ENCODE results near the gene COL16A1. TPM values are rescaled to one million over a fixed set of nuclear protein-coding genes. Genes with fewer than 3 reads are reported as not detected.

COL16A1 gene
- total RNA-seq, 2 experiments from 2014 or later, result 0.34 TPM; not detected in 1

- ATAC-seq, result no peak
Measured at GRCh38 chr1:31615414-31615813, 88.4 kb downstream of the COL16A1 start.

GRCh38 chr1:31614414-31615005, 89.3 kb downstream of the COL16A1 start:
- intact Hi-C loops (cut with micrococcal nuclease), result loop anchor here (5.0 kb wide), 1 partner anchor 52 kb away; no protein-coding TSS in a partner anchor
- H3K4me3 Mint-ChIP-seq, result no peak overlapping the region
- H3K4me1 Mint-ChIP-seq (ENCODE audit: low read depth), result peaks cover 2% of the 10 kb centered on the region
- no peak for TF ChIP-seq CTCF (IDR thresholded peaks at IDR 0.05)
- no peak for DNase-seq
- ATAC-seq, result no peak
- no peaks in the 10 kb centered on the region for H3K9me3 Mint-ChIP-seq
- no peaks in the 10 kb centered on the region for H3K36me3 Mint-ChIP-seq (ENCODE audit: low read depth)
- ChIA-PET POLR2A (no interaction called here), CTCF (interaction anchor here (1.4 kb wide), 1 partner anchor 21 kb away, joined by 4 read pairs; no protein-coding TSS in a partner anchor)
- H3K27me3 Mint-ChIP-seq, result peaks cover 30% of the 10 kb centered on the region
- no peak overlapping the region for H3K27ac Mint-ChIP-seq

More at GRCh38 chr1:31615414-31615813, 88.4 kb downstream of the COL16A1 start:
- no peak for DNase-seq
- TF ChIP-seq CTCF (IDR thresholded peaks at IDR 0.05), result no peak
- CTCF ChIA-PET, result no interaction called here
- Mint-ChIP-seq H3K27me3 (peaks cover 28% of the 10 kb centered on the region), H3K4me3 (no peak overlapping the region), H3K27ac (no peak overlapping the region), H3K36me3 (ENCODE audit: low read depth) (no peaks in the 10 kb centered on the region), H3K4me1 (ENCODE audit: low read depth) (peaks cover 2% of the 10 kb centered on the region), H3K9me3 (no peaks in the 10 kb centered on the region)
- POLR2A ChIA-PET, result interaction anchor here (0.6 kb wide), 1 partner anchor 17 kb away, joined by 5 read pairs; no protein-coding TSS in a partner anchor
- intact Hi-C loops (cut with micrococcal nuclease), result loop anchor here (5.0 kb wide), 1 partner anchor 53 kb away; no protein-coding TSS in a partner anchor

GRCh38 chr1:31609514-31610118, 94.2 kb downstream of the COL16A1 start:
- no peak overlapping the region for H3K4me3 Mint-ChIP-seq
- no peaks in the 10 kb centered on the region for H3K36me3 Mint-ChIP-seq (ENCODE audit: low read depth)
- no peak overlapping the region for H3K27ac Mint-ChIP-seq
- POLR2A ChIA-PET, result no interaction called here
- intact Hi-C loops (cut with micrococcal nuclease), result no loop called here
- ATAC-seq (no peak), DNase-seq (no peak)
- peaks cover 9% of the 10 kb centered on the region for H3K27me3 Mint-ChIP-seq
- no peaks in the 10 kb centered on the region for H3K9me3 Mint-ChIP-seq
- TF ChIP-seq CTCF (IDR thresholded peaks at IDR 0.05), result no peak
- H3K4me1 Mint-ChIP-seq (ENCODE audit: low read depth), result peaks cover 11% of the 10 kb centered on the region
- CTCF ChIA-PET, result interaction anchor here (1.0 to 2.0 kb wide), 6 partner anchors 9 to 44 kb away, joined by 3 to 8 read pairs (median 4); no protein-coding TSS in a partner anchor

- no peak overlapping the region for H3K27ac Mint-ChIP-seq
- peaks cover 5% of the 10 kb centered on the region for H3K27me3 Mint-ChIP-seq
- ATAC-seq (no peak), DNase-seq (no peak)
- no peaks in the 10 kb centered on the region for H3K9me3 Mint-ChIP-seq
- no peaks in the 10 kb centered on the region for H3K36me3 Mint-ChIP-seq (ENCODE audit: low read depth)
- H3K4me1 Mint-ChIP-seq (ENCODE audit: low read depth), result peaks cover 11% of the 10 kb centered on the region
- TF ChIP-seq CTCF (IDR thresholded peaks at IDR 0.05), result no peak
- POLR2A ChIA-PET, result no interaction called here
- intact Hi-C loops (cut with micrococcal nuclease), result no loop called here
- H3K4me3 Mint-ChIP-seq, result no peak overlapping the region
- CTCF ChIA-PET, result interaction anchor here (1.4 kb wide), 1 partner anchor 58 kb away, joined by 3 read pairs; no protein-coding TSS in a partner anchor
Measured at GRCh38 chr1:31607360-31607759, 96.5 kb downstream of the COL16A1 start.

GRCh38 chr1:31605908-31606427, 97.8 kb downstream of the COL16A1 start:
- no peak overlapping the region for H3K4me3 Mint-ChIP-seq
- ChIA-PET CTCF (interaction anchor here (1.4 to 1.8 kb wide), 2 partner anchors 12 to 99 kb away, joined by 3 to 7 read pairs; partner anchors contain the start of gene COL16A1), POLR2A (no interaction called here)
- peak; percentile 99 for ATAC-seq
- DNase-seq, result peak; percentile 79
- H3K4me1 Mint-ChIP-seq (ENCODE audit: low read depth), result peaks cover 11% of the 10 kb centered on the region
- H3K9me3 Mint-ChIP-seq, result no peaks in the 10 kb centered on the region
- TF ChIP-seq CTCF (IDR thresholded peaks at IDR 0.05), result no peak
- peaks cover 5% of the 10 kb centered on the region for H3K27me3 Mint-ChIP-seq
- intact Hi-C loops (cut with micrococcal nuclease), result no loop called here
- no peak overlapping the region for H3K27ac Mint-ChIP-seq
- H3K36me3 Mint-ChIP-seq (ENCODE audit: low read depth), result no peaks in the 10 kb centered on the region

Measured in activated CD8-positive, alpha-beta T cell treated with anti-CD3 and anti-CD28 coated beads for 36 hours (primary cell).